Measurements from ENCODE around the gene ABCC8.

DNA sequence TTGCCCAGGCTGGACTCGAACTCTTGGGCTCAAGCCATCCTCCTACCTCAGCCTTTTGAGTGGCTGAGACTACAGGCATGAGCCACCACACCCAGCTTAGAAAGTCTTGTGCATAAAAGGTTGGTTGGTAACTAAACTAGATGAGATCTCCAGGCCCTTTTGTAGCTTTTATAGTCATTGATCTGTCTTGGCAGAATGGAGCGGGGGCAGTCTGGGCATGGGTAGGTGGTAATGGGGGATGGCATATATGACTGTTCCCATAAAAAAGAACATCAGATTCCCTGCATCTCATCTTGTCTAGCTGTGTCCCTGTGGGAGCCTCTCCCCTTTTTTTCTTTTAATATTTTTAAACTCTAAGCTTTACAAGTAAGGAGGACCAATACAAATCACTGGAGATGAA lies 30.2 kb downstream of the ABCC8 start:
- TF ChIP-seq, protein P1, sequence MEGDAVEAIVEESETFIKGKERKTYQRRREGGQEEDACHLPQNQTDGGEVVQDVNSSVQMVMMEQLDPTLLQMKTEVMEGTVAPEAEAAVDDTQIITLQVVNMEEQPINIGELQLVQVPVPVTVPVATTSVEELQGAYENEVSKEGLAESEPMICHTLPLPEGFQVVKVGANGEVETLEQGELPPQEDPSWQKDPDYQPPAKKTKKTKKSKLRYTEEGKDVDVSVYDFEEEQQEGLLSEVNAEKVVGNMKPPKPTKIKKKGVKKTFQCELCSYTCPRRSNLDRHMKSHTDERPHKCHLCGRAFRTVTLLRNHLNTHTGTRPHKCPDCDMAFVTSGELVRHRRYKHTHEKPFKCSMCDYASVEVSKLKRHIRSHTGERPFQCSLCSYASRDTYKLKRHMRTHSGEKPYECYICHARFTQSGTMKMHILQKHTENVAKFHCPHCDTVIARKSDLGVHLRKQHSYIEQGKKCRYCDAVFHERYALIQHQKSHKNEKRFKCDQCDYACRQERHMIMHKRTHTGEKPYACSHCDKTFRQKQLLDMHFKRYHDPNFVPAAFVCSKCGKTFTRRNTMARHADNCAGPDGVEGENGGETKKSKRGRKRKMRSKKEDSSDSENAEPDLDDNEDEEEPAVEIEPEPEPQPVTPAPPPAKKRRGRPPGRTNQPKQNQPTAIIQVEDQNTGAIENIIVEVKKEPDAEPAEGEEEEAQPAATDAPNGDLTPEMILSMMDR (conservative IDR thresholded peaks at IDR 0.05), result no peak
- no peak for TF ChIP-seq EZH2 (IDR thresholded peaks at IDR 0.05; ENCODE audit: low read depth)
